Measurements from ENCODE around the gene NNMT. TPM values are rescaled to one million over a fixed set of nuclear protein-coding genes. Genes with fewer than 3 reads are reported as not detected.
A peak's percentile ranks its signal among the peaks of the same experiment; 100 is the strongest.

NNMT gene
- total RNA-seq, 1 experiment from 2014 or later, result not detected

GRCh38 chr11:114261791-114262190 lies 34.4 kb upstream of the NNMT start:
- in situ Hi-C loops (cut with HindIII; ENCODE audit: low sequenced_read_pairs), result no loop called here

DNA sequence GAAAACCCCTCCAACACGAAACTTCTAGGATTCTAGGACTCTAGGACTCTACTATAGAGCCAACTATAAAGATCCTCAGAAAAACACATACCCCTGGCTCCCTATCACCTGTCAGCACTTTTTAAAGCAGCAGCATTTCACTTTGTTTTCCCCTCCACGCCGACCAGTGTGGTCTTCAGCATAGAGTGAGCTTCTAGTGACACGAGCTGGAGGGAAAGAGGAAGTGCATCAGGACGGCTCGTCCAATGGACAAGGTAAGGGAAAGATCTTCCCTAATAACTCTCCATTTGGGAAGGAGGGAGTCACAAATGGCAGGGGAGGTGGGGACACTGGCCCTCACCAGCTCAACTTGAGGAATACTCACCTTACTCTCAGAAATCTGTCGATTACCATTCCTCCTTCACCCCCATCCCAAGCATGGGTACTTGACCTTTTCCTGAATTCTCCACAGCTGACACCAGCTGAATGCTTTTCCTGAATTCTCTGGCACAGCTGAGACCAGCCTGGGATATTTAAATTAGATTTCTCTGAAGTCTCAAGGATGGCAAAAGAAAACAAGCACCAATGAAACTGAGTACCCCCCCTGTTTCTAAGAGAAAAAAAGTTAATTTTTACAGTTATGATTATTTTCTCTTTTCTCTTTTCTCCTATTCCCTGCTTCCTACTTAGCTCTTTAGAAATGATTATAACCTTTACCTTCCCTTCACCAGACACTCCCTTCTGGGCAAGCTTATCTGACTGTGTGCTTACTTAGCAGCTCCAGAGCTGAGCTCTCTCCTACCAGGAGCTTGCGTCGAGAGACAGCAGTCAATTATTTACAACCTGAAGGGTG lies 33.3 kb upstream of the NNMT start:
- in situ Hi-C loops (cut with HindIII; ENCODE audit: low sequenced_read_pairs), result no loop called here
- DNase-seq (ENCODE audit: low spot score), result peak; percentile 80

More at GRCh38 chr11:114261791-114262190, 34.4 kb upstream of the NNMT start:
- DNase-seq (ENCODE audit: low spot score), result no peak

DNA sequence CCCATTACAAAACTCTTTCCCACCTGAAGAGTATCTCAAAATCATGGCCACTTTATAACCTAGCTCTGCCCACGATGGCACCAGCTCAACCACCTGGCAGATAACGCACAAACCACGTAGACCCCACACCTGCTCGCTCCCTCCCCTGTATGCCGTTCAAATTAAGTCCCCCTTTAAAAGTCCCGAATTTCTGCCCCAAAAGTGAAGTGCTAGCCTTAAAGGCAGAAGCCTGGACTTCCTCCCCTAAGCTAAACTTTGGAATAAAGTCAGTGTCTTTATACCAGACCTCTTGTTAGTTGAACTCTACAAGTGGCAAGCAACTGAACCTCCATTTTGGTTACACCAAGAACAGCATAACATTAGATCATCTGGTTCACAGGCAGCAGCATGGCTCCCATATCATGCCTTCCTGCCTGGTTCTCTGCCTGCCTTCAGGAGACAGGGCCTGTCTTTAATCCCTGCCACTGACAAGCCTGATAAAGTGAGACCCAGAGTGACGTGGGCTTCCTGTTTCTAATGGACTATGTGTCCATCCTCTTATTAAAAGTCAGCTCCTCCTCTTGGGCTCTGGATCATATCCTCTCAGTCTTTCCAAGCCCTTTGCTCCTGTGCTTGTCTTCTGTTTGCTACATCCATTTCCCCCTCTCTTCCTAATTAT lies 32.6 kb upstream of the NNMT start:
- DNase-seq (ENCODE audit: low spot score), result no peak
- in situ Hi-C loops (cut with HindIII; ENCODE audit: low sequenced_read_pairs), result no loop called here

GRCh38 chr11:114264381-114264780 lies 31.8 kb upstream of the NNMT start:
- in situ Hi-C loops (cut with HindIII; ENCODE audit: low sequenced_read_pairs), result no loop called here
- DNase-seq (ENCODE audit: low spot score), result no peak

DNA sequence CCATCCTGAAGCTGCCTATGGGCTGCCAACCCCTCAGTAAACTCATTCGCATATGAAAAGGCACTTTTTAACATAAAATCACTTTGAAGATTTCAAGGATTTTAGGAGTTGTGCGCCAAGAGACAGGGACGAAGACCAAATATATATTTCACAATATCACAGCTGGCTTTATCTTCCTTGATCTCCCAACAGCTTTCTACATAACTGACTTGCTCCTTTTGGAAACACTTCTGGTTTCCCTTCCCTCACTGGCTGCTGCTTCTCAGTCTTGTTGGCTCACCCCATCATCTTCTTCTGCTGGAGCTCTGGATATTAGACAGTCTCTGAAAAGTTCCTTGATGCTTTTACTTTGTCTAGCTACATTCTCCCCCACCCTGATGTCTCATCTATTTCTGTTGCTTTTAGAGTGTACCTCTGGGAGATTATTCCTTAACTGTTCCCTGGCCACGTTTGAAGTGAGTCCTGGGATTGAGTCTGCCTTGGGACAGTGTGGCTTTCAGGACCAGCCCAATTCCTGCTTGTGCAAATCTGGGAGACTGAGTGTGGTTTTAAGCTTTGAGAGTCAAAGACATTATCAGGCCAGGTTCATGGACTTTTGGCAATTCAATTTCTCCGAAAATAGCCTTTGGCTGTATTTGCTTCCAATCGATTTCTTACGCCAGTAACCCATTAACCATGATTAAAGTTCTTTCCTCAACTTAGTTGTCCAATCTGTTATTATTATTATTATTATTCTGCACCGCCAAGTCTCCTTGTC lies 30.9 kb upstream of the NNMT start:
- no peak for DNase-seq (ENCODE audit: low spot score)
- in situ Hi-C loops (cut with HindIII; ENCODE audit: low sequenced_read_pairs), result no loop called here

DNA sequence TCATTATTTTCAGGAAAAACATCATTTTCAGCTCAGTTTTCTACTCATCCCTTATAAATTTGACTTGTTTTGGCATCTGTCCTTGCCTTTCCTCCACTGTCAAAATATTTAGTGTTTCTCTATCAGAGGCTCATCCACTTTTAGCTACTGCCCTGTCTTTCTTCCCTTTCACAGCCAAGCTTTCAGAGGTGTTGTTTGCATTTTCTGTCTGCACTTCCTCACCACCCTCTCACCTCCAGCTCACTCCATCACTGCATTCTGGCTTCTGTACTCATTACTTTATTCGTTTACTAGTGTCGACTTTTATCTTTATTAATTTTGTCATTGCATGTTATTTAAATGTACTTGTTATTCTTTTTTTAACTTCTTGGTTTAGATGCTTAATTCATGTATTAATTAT lies 26.7 kb upstream of the NNMT start:
- in situ Hi-C loops (cut with HindIII; ENCODE audit: low sequenced_read_pairs), result no loop called here
- DNase-seq (ENCODE audit: low spot score), result no peak

GRCh38 chr11:114270531-114271270 lies 25.5 kb upstream of the NNMT start:
- in situ Hi-C loops (cut with HindIII; ENCODE audit: low sequenced_read_pairs), result no loop called here
- no peak for DNase-seq (ENCODE audit: low spot score)

DNA sequence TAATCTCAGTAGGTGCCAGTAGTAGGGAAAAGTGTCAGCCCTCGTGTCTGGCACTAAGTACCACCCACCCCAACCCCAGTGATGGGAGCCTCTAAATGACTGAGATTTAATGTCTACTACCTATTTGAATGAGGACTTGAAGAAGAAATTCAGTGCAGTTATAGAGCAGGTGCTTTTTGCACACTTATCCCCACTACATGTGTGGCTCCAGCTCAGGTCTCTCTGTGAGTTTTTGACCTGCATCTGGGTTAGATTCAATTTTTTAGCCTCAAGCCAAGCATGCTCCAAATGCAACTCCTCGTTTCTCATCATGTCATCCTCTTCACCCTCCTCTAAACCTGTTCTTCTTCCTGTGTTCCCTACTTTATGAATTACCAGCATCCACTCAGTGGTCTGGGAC lies 24.9 kb upstream of the NNMT start:
- in situ Hi-C loops (cut with HindIII; ENCODE audit: low sequenced_read_pairs), result no loop called here
- no peak for DNase-seq (ENCODE audit: low spot score)

- in situ Hi-C loops (cut with HindIII; ENCODE audit: low sequenced_read_pairs), result no loop called here
These were observed 23.9 kb upstream of the NNMT start for GRCh38 chr11:114272311-114272710.

GRCh38 chr11:114273071-114273470 lies 23.1 kb upstream of the NNMT start:
- in situ Hi-C loops (cut with HindIII; ENCODE audit: low sequenced_read_pairs), result no loop called here
- peak; percentile 87 for DNase-seq (ENCODE audit: low spot score)

More at GRCh38 chr11:114272311-114272710, 23.9 kb upstream of the NNMT start:
- no peak for DNase-seq (ENCODE audit: low spot score)

DNA sequence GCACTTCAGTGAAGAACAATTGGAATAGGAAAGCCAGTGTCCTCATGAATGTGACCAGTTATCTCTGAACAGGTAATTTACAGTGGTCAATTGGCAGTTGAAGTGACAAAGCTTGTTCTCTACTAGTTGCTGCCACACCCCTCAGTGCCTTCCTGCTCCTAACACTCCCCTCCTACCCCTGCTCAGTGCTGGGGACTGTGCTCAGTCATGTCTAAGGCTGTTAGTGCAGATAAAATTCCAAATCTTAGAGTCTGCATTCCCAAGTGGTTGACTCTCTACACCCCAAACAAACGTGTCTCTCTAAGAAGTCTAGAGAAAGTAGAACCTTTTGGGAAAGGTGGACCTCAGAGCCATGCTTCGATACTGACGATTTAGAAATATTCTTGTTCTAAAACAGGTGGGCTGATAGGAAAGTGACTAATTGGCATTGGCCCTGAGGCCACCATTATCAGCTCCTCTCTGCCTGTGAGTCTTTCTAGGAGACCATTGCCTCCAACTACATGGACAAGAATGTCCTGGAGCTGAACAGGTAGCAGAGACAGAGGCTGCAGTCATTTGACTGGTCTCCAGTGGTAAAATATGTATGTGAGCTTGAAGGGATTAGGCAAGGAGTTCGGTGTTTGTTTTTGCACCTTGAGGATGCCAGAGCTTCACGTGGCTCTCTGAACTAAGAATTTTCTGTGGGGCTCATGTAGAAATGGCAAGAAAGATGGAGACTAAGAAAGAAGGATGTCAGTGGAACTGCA lies 22.1 kb upstream of the NNMT start:
- in situ Hi-C loops (cut with HindIII; ENCODE audit: low sequenced_read_pairs), result no loop called here
- no peak for DNase-seq (ENCODE audit: low spot score)

DNA sequence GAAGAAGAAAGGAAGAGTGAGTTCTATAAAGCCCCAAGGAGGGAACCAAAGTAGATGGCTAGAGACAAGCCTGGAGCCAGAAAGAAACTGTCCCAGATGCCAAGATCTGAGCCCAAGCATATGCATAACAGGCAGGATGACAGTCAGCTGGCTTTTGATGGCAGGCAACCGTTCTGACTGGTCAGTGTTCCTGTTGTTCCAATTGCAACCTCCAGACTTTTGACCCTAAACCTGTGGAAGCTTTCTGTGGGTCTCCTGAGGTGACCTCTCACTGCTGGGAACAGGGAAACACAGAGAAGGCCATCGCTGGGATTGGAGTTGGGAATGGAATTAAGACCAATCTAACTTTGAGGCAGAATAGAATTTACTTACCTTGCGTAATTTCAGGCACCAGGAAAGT lies 21.6 kb upstream of the NNMT start:
- no peak for DNase-seq (ENCODE audit: low spot score)
- in situ Hi-C loops (cut with HindIII; ENCODE audit: low sequenced_read_pairs), result no loop called here

DNA sequence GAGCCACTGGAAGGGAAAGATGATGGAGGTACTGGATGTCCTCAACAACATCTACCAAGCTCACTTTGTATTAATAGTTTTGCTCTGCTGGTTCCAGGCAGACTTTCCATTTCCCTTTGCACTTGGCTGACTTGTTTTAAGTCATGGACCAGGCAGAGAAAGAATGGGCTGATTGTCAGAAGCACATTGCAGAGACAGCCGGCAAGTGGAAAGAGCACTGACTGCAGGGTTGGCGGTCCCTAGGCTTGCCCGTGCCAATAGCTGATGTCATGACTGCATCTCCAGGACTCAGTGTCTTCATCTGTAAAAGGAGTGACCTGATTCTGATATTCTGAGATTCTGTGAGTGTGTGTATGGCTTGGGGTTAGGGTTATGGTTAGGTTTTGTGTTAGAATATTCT lies 20.9 kb upstream of the NNMT start:
- DNase-seq (ENCODE audit: low spot score), result peak; percentile 93
- in situ Hi-C loops (cut with HindIII; ENCODE audit: low sequenced_read_pairs), result no loop called here

DNA sequence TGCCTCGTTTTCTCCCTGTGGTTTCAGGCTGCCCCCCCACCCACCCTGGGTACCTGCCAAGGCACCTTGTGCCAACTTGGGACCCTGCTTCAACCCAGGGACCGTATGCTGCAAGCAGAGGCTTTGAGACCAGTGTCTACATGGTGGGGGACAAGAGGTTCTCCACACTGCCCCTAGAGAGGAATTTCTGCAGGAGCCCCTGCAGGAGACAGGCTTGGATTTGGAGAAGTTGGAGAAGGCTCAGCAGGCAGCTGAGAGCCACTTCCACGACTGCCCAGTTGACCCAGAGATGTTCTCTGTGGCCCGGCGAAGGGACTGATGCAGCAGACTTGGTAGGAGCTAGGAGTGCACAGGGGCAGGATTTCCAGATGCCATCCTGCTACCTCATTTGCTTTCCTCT lies 20.1 kb upstream of the NNMT start:
- no peak for DNase-seq (ENCODE audit: low spot score)
- in situ Hi-C loops (cut with HindIII; ENCODE audit: low sequenced_read_pairs), result no loop called here

DNA sequence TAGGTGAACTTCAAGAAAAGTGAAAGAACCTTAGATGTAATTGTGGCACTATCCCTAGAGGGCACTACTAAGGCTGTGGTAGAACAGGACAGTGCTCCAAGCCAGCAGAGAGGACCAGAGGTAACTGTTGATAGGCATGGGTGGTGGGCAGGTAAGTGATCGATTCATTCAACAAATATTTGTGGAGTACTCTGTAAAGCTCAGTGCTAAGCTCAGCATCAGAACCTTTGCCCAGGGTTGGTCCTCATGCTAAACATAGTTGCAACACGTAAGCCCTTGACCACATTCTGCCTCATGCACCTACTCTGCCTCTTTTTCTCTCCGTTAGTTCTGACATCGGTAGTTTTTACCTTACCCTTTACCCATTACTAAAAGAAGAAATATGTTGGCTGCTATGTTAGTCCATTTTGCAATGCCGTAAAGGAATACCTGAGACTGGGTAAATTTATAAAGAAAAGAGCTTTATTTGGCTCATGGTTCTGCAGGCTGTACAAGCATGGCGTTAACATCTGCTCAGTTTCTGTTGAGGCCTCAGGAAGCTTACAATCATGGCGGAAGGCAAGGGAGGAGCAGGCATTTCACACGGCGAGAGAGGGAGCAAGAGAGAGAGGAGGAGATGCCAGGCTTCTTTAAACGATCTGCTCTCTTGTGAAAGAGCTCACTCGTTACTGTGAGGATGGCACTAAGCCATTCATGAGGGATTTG lies 18.4 kb upstream of the NNMT start:
- no peak for DNase-seq (ENCODE audit: low spot score)
- in situ Hi-C loops (cut with HindIII; ENCODE audit: low sequenced_read_pairs), result no loop called here

GRCh38 chr11:114278342-114279065 lies 17.7 kb upstream of the NNMT start:
- in situ Hi-C loops (cut with HindIII; ENCODE audit: low sequenced_read_pairs), result no loop called here
- DNase-seq (ENCODE audit: low spot score), result no peak

GRCh38 chr11:114279792-114280546 lies 16.2 kb upstream of the NNMT start:
- in situ Hi-C loops (cut with HindIII; ENCODE audit: low sequenced_read_pairs), result no loop called here
- no peak for DNase-seq (ENCODE audit: low spot score)

Measured in G401 (cell line).